Activated B cell treated with CpG ODN at 0.5 μM for 24 hours (primary cell): Measurements from ENCODE around the gene SUPV3L1. TPM values are rescaled to one million over a fixed set of nuclear protein-coding genes. Genes with fewer than 3 reads are reported as not detected.

Experiments
- ATAC-seq: fragments of 200-7000 bp; cut with Tn5 transposase; one replicate; pipeline ENCODE4 v1.10.0; 2021; ENCODE audit warnings: low read depth, mild to moderate bottlenecking, moderate library complexity
- CTCF ChIA-PET: fragments of 350-600 bp; sonication (Branson Sonifier 250); formaldehyde crosslinking; loops from one replicate; lab custom pipeline; 2021; ENCODE audit warnings: antibody characterized with exemption; lab: Charles Lee
- POLR2A ChIA-PET: fragments of 350-600 bp; sonication (Branson Sonifier 250); formaldehyde crosslinking; loops from one replicate; lab custom pipeline; 2021; ENCODE audit warnings: antibody characterized with exemption; lab: Charles Lee
- DNase-seq: peaks from one replicate; pipeline ENCODE4 v3.0.0; 2022
- H3K27ac Mint-ChIP-seq: one replicate; pipeline ENCODE4 v1.8.0; 2020; ENCODE audit warnings: mixed read lengths
- H3K27me3 Mint-ChIP-seq: one replicate; pipeline ENCODE4 v1.8.0; 2021; ENCODE audit warnings: mixed read lengths
- H3K36me3 Mint-ChIP-seq: one replicate; pipeline ENCODE4 v1.8.0; 2021; ENCODE audit warnings: low read depth, mixed read lengths
- H3K4me1 Mint-ChIP-seq: one replicate; pipeline ENCODE4 v1.8.0; 2021; ENCODE audit warnings: mixed read lengths
- H3K4me3 Mint-ChIP-seq: one replicate; pipeline ENCODE4 v1.8.0; 2020; ENCODE audit warnings: mild to moderate bottlenecking, mixed read lengths
- H3K9me3 Mint-ChIP-seq: one replicate; pipeline ENCODE4 v1.8.0; 2020; ENCODE audit warnings: mixed read lengths
- CTCF ChIP-seq: fragments of 200-600 bp; IDR thresholded peaks from one replicate; pipeline ENCODE4 v1.8.0; 2022; ENCODE audit warnings: antibody characterized with exemption, mild to moderate bottlenecking
- intact Hi-C: fragments of 100-400 bp; cut with micrococcal nuclease; formaldehyde crosslinking; loops from one replicate; pipeline ENCODE4 v1.15.1; 2024
- total RNA-seq: library from RNA; stranded (reverse); gene quantifications from 2 replicates; pipeline ENCODE4 v1.2.3, GENCODE V29; 2022

SUPV3L1 gene
- total RNA-seq, 1 donor from 2014 or later: 49.1 TPM

DNA sequence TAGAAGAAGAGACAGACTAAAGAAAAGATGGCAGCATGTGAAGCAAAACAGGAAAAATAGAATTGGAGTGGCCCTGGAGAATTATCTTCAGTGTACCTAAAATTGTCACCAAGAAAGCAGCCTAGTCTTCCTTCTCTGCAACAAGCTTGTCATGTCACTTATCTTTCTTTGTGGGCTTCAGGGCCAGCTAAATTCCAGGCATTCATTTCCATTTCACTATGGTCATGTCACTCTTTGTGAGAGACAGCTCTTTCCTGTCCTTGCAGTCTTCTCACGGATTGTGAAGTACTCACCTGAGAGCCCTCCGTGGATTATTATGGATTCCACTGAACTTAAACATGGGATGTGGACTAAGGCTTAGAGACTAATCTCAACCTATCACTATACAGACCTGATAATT, 31.1 kb downstream of the SUPV3L1 start:
- Mint-ChIP-seq H3K36me3 (peaks cover 36% of the 10 kb centered on the region), H3K27me3 (no peaks in the 10 kb centered on the region), H3K4me3 (no peak overlapping the region), H3K9me3 (no peaks in the 10 kb centered on the region), H3K27ac (no peak overlapping the region), H3K4me1 (peaks cover 2% of the 10 kb centered on the region)
- CTCF ChIA-PET: no interaction called here
- DNase-seq (no peak), ATAC-seq (no peak)
- intact Hi-C loops: no loop called here
- POLR2A ChIA-PET: no interaction called here
- no peak for TF ChIP-seq CTCF

GRCh38 chr10:69211524-69211923, 31.5 kb downstream of the SUPV3L1 start:
- Mint-ChIP-seq H3K27me3 (no peaks in the 10 kb centered on the region), H3K36me3 (peaks cover 32% of the 10 kb centered on the region), H3K4me3 (no peak overlapping the region), H3K27ac (no peak overlapping the region), H3K9me3 (no peaks in the 10 kb centered on the region), H3K4me1 (peaks cover 2% of the 10 kb centered on the region)
- ChIA-PET CTCF (interaction anchor here (0.9 kb wide), 1 partner anchor 9 kb away, joined by 4 read pairs; the partner anchor contains the start of gene HKDC1), POLR2A (interaction anchor here (0.6 kb wide), 1 partner anchor 205 kb away, joined by 10 read pairs; the partner anchor contains the start of gene TACR2)
- intact Hi-C loops: no loop called here
- TF ChIP-seq CTCF: no peak
- DNase-seq: no peak
- ATAC-seq: no peak

DNA sequence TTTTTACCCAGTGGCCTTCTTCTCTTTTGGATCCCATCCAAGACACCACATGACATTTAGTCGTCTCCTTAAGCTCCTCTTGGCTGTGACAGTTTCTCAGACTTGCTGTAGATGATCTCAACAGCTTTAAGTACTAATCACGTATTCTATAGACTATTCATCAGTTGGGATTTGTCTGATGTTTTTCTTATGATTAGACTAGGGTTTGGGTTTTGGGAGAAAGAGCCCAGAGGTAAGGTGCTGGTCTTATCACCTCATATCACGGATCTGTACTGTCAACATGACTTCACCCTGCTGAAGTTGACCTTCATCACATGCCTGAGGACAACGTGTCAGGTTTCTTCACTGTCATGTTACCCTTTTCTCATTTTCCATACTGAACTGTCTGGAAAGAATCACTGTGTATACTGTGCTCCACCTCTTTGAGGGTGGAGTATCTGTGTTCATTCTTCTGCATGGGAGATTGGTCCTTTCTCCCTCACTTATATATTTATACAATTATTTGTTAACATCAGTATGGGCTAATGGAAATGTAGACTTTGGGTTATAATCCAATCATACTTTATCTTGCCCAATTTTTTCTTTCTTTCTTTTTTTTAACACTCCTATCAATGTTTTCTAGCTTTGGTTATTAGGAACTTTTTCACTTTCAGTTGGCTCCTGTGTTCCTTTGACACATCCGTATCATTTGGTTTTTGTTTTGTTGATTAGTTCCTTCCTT, 33.7 kb downstream of the SUPV3L1 start:
- TF ChIP-seq CTCF: no peak
- DNase-seq (no peak), ATAC-seq (no peak)
- CTCF ChIA-PET: interaction anchor here (0.7 kb wide), 1 partner anchor 9 kb away, joined by 3 read pairs; no protein-coding TSS in a partner anchor
- Mint-ChIP-seq H3K9me3 (no peaks in the 10 kb centered on the region), H3K36me3 (peaks cover 10% of the 10 kb centered on the region), H3K4me1 (peaks cover 2% of the 10 kb centered on the region), H3K27me3 (peaks cover 2% of the 10 kb centered on the region), H3K4me3 (no peak overlapping the region), H3K27ac (no peak overlapping the region)
- POLR2A ChIA-PET: no interaction called here
- intact Hi-C loops: no loop called here

DNA sequence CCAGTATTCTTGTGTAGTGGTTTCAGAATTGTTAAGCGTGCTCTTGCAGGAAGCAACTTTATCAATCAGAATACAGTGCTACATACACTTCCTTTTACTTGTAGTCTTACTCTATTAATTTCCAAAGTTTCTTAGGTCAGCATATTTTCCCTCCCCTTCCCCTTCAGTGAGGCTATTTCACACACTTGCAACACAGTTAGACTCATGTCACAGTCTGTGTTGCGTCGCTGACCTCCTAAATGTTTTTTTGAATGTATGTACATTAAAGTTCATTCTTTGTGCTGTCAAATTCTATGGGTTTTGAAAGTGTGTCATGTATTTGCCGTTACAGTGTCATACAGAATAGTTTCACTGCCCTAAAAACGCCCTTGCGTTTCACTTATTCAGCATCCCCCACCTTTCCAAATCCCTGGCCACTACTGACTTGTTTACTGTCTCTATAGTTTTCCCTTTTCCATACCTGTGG, 34.7 kb downstream of the SUPV3L1 start:
- no peaks in the 10 kb centered on the region for H3K9me3 Mint-ChIP-seq
- ChIA-PET POLR2A (interaction anchor here (0.5 kb wide), 1 partner anchor 14 kb away, joined by 12 read pairs; no protein-coding TSS in a partner anchor), CTCF (interaction anchor here (0.7 kb wide), 1 partner anchor 10 kb away, joined by 3 read pairs; no protein-coding TSS in a partner anchor)
- H3K4me3 Mint-ChIP-seq: no peak overlapping the region
- DNase-seq (no peak), ATAC-seq (no peak)
- no peak for TF ChIP-seq CTCF
- H3K4me1 Mint-ChIP-seq: peaks cover 2% of the 10 kb centered on the region
- H3K36me3 Mint-ChIP-seq: peaks cover 3% of the 10 kb centered on the region
- H3K27me3 Mint-ChIP-seq: peaks cover 2% of the 10 kb centered on the region
- no peak overlapping the region for H3K27ac Mint-ChIP-seq
- intact Hi-C loops: no loop called here

- no peaks in the 10 kb centered on the region for H3K9me3 Mint-ChIP-seq
- no peak overlapping the region for H3K4me3 Mint-ChIP-seq
- POLR2A ChIA-PET: interaction anchor here (0.5 kb wide), 1 partner anchor 13 kb away, joined by 12 read pairs; no protein-coding TSS in a partner anchor
Measured at GRCh38 chr10:69215405-69216171, 35.6 kb downstream of the SUPV3L1 start.

More at GRCh38 chr10:69215405-69216171, 35.6 kb downstream of the SUPV3L1 start:
- CTCF ChIA-PET: interaction anchor here (1.2 kb wide), 1 partner anchor 16 kb away, joined by 3 read pairs; no protein-coding TSS in a partner anchor
- DNase-seq (no peak), ATAC-seq (no peak)
- Mint-ChIP-seq H3K27ac (no peak overlapping the region), H3K27me3 (peaks cover 2% of the 10 kb centered on the region), H3K4me1 (peaks cover 2% of the 10 kb centered on the region), H3K36me3 (no peaks in the 10 kb centered on the region)
- no peak for TF ChIP-seq CTCF
- intact Hi-C loops: no loop called here
